Stimulated activated CD4-positive, alpha-beta T cell treated with anti-CD3 and anti-CD28 coated beads, Interleukin-4, amount 100 ng/mL, for 4 hours (primary cell): ENCODE data around the gene KIF1C.
A peak's percentile ranks its signal among the peaks of the same experiment; 100 is the strongest.
"Not testable (repeated sequence)": the region's sequence is repeated elsewhere in the genome, so short reads cannot be mapped to it uniquely, and the experiment has no call there.

ENCODE experiments used
- DNase-seq, 2 experiments: peaks; one replicate each; pipeline ENCODE4 v3.0.0-alpha.2; 2020

The KIF1C gene

DNA sequence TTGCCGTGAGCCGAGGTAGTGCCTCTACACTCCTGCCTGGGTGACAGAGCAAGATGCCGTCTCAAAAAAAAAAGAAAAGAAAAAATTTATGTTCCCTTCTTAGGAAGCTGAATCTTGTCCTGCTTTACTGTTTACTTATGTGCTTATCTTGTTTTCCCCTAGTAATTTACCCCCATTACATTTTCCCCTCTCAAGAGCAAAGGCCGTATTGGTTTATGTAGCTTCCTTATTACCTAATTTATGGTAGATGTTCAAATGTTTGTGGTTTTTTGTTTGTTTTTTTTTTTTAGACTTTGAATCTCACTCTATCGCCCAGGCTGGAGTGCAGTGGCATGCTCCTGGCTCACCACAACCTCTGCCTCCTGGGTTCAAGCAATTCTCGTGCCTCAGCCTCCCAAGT, 47.7 kb downstream of the KIF1C start:
- DNase-seq: no peak

DNA sequence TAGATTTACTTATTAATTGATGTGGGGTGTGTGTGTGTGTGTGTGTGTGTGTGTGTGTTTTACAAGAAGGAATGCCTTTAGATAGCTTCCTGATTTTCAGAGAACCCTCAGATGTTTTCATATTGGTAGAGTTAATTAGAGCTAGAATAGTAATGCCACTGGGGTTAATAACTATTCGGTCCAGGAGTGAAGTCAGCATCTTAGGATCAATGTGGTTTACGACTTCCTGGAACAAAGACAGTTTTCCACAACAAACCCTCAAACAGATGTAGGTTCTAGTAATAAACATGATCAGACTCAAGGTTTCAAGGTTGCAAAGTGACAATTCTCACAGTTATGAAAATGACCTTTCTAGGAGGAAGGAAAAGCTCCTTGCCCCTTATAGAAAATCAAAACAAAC, 49.7 kb downstream of the KIF1C start:
- no peak for DNase-seq

DNA sequence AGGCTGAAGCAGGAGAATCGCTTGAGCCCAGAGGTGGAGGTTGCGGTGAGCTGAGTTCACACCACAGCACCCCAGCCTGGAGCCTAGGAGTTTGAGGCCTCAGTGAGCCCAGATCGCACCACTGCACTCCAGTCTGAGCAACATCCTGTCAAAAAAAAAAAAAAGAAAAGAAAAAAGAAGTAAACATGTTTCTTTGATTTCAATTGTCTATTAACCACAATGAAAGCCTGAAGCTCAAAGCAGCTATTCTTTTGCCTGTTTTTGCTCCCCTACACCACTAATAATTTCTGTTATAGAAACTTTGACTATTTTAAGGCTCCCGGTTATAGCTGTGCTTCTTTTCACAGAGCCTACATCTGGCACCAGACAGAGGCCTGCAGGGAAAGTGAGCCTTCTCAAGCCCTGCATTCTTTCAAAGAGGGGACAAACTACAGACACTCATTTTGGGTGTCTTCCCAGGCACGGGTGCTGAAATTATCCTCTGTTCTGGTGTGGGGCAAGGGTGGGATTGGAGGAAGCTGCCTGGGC, 51.6 kb downstream of the KIF1C start:
- DNase-seq: peak; percentile 22 to 50

DNA sequence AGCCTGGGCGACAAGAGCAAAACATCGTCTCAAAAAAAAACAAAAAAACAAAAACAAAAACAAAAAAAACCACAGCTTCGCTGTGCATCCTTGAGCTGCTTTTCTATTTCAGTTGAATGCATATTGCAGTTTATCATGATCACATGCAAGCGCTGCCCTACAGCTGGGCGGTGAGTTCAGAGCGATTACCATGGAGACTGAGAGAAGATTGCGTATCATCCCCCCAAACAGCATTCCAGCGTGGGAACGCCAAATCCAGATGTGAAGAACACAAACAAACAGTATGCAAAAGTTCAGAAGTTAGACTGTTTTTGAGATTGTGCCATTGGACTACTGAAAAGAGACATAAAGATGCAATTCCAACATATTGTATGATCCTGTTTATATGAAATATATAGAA, 52.5 kb downstream of the KIF1C start:
- no peak for DNase-seq

DNA sequence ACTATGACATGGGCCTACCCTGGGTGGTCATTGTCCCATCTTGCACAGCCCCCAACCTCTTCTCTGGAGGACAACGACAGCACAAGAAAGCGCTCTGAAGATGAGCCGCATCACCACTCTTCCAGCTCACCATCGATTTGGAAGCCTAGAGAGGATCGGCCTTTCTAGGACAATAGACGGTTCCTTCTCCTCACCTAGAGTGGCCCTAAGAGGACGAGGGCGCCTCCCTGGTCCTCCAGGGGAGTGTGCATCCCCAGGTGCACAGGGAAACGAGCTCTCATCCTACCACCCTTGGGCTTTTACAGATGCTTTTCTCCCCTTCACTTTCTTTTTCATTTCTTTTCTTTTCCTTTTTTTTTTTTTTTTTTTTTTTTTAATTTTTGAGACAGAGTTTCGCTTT, 57.8 kb downstream of the KIF1C start:
- DNase-seq: no peak

DNA sequence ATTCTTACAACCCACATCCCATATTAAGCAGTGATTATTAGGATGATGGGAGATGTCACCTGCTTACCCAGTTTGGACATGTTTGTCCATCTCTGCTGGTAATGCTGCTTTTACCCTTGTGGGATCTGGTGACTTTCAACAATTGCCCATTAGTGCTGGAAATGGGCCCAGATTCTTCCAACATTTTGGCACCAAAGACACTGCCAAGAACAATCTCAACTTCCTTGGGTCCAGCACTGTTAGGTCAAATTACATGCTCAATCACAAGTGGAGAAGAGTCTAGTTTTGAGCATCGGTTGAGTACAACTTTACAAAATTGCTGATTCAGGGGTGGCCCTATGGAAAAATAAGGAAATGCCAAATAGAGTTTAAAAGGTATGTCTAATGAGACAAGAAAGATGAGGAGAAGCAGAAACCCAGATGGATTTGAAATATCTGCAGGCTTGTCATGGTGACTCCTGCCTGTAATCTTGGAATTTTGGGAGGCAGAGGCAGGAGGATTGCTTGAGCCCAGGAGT, 67.5 kb downstream of the KIF1C start:
- no peak for DNase-seq

DNA sequence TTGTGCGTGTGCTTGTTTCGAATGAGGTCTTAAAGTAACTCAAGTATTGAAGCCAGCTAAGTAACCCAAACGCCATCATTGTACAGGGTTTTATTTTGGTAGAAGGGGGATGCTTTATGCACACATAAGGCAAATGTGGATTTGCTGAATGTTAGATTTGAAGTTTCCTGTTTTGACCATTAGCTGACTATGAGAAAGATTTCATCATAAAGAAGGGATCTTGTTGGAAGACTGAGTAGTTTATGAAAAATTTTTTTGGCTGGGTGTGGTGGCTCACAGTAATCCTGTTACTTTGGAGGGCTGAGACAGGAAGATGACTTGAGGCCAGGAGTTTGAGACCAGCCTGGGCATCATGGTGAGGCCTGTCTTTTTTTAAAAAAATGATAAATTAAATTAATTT, 70.5 kb downstream of the KIF1C start:
- no peak for DNase-seq

DNA sequence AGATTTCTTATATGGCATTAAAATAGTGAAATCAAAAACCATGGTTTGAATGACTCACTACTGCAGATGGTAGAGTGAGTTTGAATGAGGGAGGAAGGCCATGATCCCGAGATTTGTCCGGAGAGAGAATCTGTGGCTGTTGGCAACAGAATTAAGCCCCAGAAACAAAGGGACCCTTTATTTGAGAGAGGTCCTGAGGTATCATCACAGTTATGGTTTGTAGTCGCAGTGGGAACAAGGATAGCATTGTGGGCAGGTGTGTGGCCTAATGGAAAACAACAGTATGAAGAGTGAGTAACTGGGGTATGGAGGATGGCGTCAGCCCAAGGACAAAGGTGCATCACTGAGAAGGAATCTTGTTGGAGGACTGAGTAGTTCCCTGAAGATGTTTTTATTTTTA, 72.0 kb downstream of the KIF1C start:
- DNase-seq: no peak

DNA sequence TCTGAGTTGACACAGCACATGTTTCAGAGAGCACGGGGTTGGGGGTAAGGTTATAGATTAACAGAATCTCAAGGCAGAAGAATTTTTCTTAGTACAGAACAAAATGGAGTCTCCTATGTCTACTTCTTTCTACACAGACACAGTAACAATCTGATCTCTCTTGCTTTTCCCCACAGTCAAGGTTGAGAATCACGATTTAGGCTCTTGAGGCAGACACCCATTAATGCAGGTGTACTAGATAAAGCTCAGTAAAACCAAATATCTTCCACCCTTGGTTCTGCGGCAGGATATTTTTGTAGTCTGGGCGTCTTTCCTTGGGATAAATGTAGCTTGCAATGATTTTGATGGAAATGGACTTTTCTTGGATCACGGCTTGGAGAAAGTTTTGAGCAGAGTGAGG, 77.7 kb downstream of the KIF1C start:
- not testable (repeated sequence) for DNase-seq

DNA sequence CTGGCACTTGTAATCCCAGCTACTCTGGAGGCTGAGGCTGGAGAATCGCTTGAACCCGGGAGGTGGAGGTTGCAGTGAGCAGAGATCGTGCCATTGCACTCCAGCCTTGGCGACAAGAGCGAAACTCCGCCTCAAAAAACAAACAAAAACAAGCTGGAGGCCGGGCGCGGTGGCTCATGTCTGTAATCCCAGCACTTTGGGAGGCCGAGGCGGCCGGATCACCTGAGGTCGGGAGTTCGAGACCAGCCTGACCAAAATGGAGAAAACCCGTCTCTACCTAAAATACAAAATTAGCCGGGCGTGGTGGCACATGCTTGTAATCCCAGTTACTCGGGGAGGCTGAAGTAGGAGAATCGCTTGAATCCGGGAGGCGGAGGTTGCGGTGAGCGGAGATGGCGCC, 79.5 kb downstream of the KIF1C start:
- not testable (repeated sequence) for DNase-seq

DNA sequence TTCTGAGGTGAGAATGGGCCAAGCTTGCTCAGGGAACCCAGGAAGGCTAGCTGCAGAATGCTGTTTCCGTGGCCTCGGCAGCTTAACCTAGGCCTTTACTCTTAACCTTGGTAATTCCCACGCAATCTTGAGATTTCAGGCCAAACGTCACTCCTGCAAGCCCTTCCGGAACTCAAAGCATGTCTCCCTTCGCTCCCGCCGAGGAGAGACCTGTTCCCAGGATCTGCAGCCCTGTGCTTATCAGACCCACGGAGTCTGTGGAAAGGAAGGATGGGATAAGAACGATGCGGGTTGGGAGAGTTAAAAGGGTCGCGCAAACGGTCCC, 80.0 kb downstream of the KIF1C start:
- no peak for DNase-seq
